H1 (cell line): ENCODE data around the gene ZMIZ1. TPM values are rescaled to one million over a fixed set of nuclear protein-coding genes. Genes with fewer than 3 reads are reported as not detected.

Experiments
- CTCF ChIA-PET: fragments of 300-600 bp; sonication (Branson Sonifier 250); formaldehyde crosslinking; loops from one replicate; lab custom pipeline; 2021; ENCODE audit not compliant: partially characterized antibody; lab: Charles Lee
- POLR2A ChIA-PET: fragments of 300-600 bp; sonication (Branson Sonifier 250); formaldehyde crosslinking; loops from one replicate; lab custom pipeline; 2021; ENCODE audit warnings: inconsistent platforms; ENCODE audit not compliant: partially characterized antibody; lab: Charles Lee
- DNase-seq, 2 experiments: peaks; one replicate each; pipeline versions ENCODE4 v3.0.0 to v3.0.0-alpha.2; 2010 to 2022; ENCODE audit warnings: low spot score in 2 of 2, low read depth in 1 of 2, mixed read lengths in 1 of 2
- FAIRE-seq: peaks from 2 replicates; lab custom pipeline; 2011; peaks lifted over from hg19 to GRCh38; lab: Jason Lieb, UNC
- H2AFZ ChIP-seq: 2 replicates; pipeline ENCODE4 v1.8.1; 2012; ENCODE audit warnings: low read length, inconsistent platforms
- H2AK5ac ChIP-seq: 2 replicates; pipeline ENCODE4 v1.6.1; 2013; ENCODE audit warnings: low read depth, low read length
- H2BK120ac ChIP-seq: replicated peaks from 2 replicates; pipeline ENCODE3; 2013; ENCODE audit warnings: low read depth, low read length, inconsistent platforms
- H2BK12ac ChIP-seq: 2 replicates; pipeline ENCODE4 v1.6.1; 2013; ENCODE audit warnings: low read depth, low read length
- H2BK15ac ChIP-seq: 2 replicates; pipeline ENCODE4 v1.6.1; 2013; ENCODE audit warnings: low read length
- H2BK20ac ChIP-seq: 2 replicates; pipeline ENCODE4 v1.6.1; 2013; ENCODE audit warnings: low read length
- H2BK5ac ChIP-seq: 2 replicates; pipeline ENCODE4 v1.6.1; 2013; ENCODE audit warnings: low read depth, low read length
- H3K14ac ChIP-seq: 2 replicates; pipeline ENCODE4 v1.6.1; 2013; ENCODE audit warnings: inconsistent platforms; ENCODE audit not compliant: insufficient read length
- H3K18ac ChIP-seq: 2 replicates; pipeline ENCODE4 v1.6.1; 2013; ENCODE audit warnings: low read length; ENCODE audit errors: extremely low read depth
- H3K23ac ChIP-seq: 2 replicates; pipeline ENCODE4 v1.6.1; 2013; ENCODE audit warnings: inconsistent platforms; ENCODE audit not compliant: insufficient read length
- H3K23me2 ChIP-seq: 2 replicates; pipeline ENCODE4 v1.6.1; 2013; ENCODE audit warnings: low read depth, low read length
- H3K27ac ChIP-seq: 2 replicates; pipeline ENCODE4 v1.6.1; 2011; ENCODE audit warnings: low read depth, low read length, inconsistent platforms
- H3K27me3 ChIP-seq, 4 experiments: replicated peaks in 1 of 4; 1 replicate in 1 of 4; 2 replicates in 3 of 4; pipeline versions ENCODE4 v1.6.1 to v1.8.1; 2011 to 2013; ENCODE audit warnings: low read length in 3 of 4, mild to moderate bottlenecking in 3 of 4, inconsistent platforms in 2 of 4, mixed read lengths in 2 of 4, moderate library complexity in 1 of 4; ENCODE audit not compliant: control insufficient read depth in 3 of 4, insufficient read depth in 3 of 4; ENCODE audit errors: extremely low read depth in 1 of 4
- H3K36me3 ChIP-seq, 4 experiments: 2 replicates each; pipeline versions ENCODE4 v1.6.1 to v1.8.1; 2011 to 2013; ENCODE audit warnings: mild to moderate bottlenecking in 4 of 4, low read length in 3 of 4, moderate library complexity in 2 of 4, control low read depth in 1 of 4, inconsistent platforms in 1 of 4; ENCODE audit not compliant: insufficient read depth in 4 of 4, control insufficient read depth in 2 of 4
- H3K4ac ChIP-seq: replicated peaks from 2 replicates; pipeline ENCODE3; 2013; ENCODE audit warnings: low read length, low read depth, mixed read lengths, inconsistent platforms; ENCODE audit not compliant: insufficient read length
- H3K4me1 ChIP-seq, 4 experiments: replicated peaks in 1 of 4; 1 replicate in 1 of 4; 2 replicates in 3 of 4; pipeline versions ENCODE4 v1.6.1 to v1.8.1; 2011 to 2013; ENCODE audit warnings: low read length in 3 of 4, inconsistent platforms in 2 of 4, mixed read lengths in 1 of 4; ENCODE audit not compliant: insufficient read depth in 4 of 4, control insufficient read depth in 3 of 4
- H3K4me2 ChIP-seq, 2 experiments: 2 replicates each; pipeline versions ENCODE4 v1.6.1 to v1.8.1; 2011 to 2013; ENCODE audit warnings: low read depth in 2 of 2, low read length in 2 of 2, control low read depth in 1 of 2, inconsistent platforms in 1 of 2, mild to moderate bottlenecking in 1 of 2; ENCODE audit not compliant: insufficient read depth in 1 of 2
- H3K4me3 ChIP-seq, 4 experiments: fragments of 200-600, 300-600 bp in 1 of 4; sonication (generic), shearing (Covaris generic), sonication (Bioruptor Twin) in 1 of 4; 2 replicates each; pipeline versions ENCODE4 v1.5.1 to v1.8.1; 2011 to 2016; ENCODE audit warnings: low read length in 4 of 4, low read depth in 3 of 4, control low read depth in 2 of 4, inconsistent platforms in 2 of 4, mild to moderate bottlenecking in 2 of 4, mixed read lengths in 1 of 4, moderate library complexity in 1 of 4; ENCODE audit not compliant: insufficient read depth in 2 of 4; ENCODE audit errors: extremely low read depth in 1 of 4
- H3K56ac ChIP-seq: replicated peaks from 2 replicates; pipeline ENCODE3; 2013; ENCODE audit warnings: low read depth, mild to moderate bottlenecking, mixed read lengths, low read length, inconsistent platforms; ENCODE audit not compliant: insufficient read length
- H3K79me1 ChIP-seq: 2 replicates; pipeline ENCODE4 v1.6.1; 2013; ENCODE audit warnings: low read depth, low read length, control low read depth
- H3K79me2 ChIP-seq, 2 experiments: 2 replicates each; pipeline versions ENCODE4 v1.6.1 to v1.8.1; 2012 to 2013; ENCODE audit warnings: low read length in 2 of 2, mild to moderate bottlenecking in 2 of 2, inconsistent platforms in 1 of 2; ENCODE audit not compliant: insufficient read depth in 2 of 2, control insufficient read depth in 1 of 2
- H3K9ac ChIP-seq, 4 experiments: replicated peaks in 1 of 4; 1 replicate in 1 of 4; 2 replicates in 3 of 4; pipeline versions ENCODE4 v1.6.1 to v1.8.1; 2011 to 2013; ENCODE audit warnings: low read depth in 3 of 4, low read length in 3 of 4, control low read depth in 2 of 4, mild to moderate bottlenecking in 2 of 4, moderate library complexity in 2 of 4, inconsistent platforms in 1 of 4; ENCODE audit errors: extremely low read depth in 1 of 4
- H3K9me3 ChIP-seq, 2 experiments: 2 replicates each; pipeline versions ENCODE4 v1.6.1 to v1.8.1; 2012 to 2013; ENCODE audit warnings: mild to moderate bottlenecking in 2 of 2, moderate library complexity in 2 of 2, control low read depth in 1 of 2, inconsistent platforms in 1 of 2, low read depth in 1 of 2, low read length in 1 of 2, mixed read lengths in 1 of 2; ENCODE audit not compliant: insufficient read depth in 2 of 2
- H4K20me1 ChIP-seq, 2 experiments: replicated peaks in 1 of 2; 2 replicates each; pipeline versions ENCODE3 to v1.8.1; 2011 to 2013; ENCODE audit warnings: inconsistent platforms in 2 of 2, low read length in 2 of 2, mild to moderate bottlenecking in 1 of 2; ENCODE audit not compliant: insufficient read depth in 2 of 2, control insufficient read depth in 1 of 2
- H4K5ac ChIP-seq: 2 replicates; pipeline ENCODE4 v1.6.1; 2013; ENCODE audit warnings: low read length, low read depth, mixed read lengths, inconsistent platforms; ENCODE audit not compliant: insufficient read length
- H4K8ac ChIP-seq: 2 replicates; pipeline ENCODE4 v1.8.0; 2013; ENCODE audit warnings: mild to moderate bottlenecking, moderate library complexity, low read length, inconsistent platforms; ENCODE audit not compliant: insufficient read depth; ENCODE audit errors: extremely low read depth
- H4K91ac ChIP-seq: replicated peaks from 2 replicates; pipeline ENCODE3; 2013; ENCODE audit warnings: low read length, mixed read lengths, inconsistent platforms; ENCODE audit not compliant: insufficient read length
- ASH2L ChIP-seq: fragments of 200-600, 300-600 bp; sonication (generic); IDR thresholded peaks from one replicate; pipeline ENCODE4 v1.7.1; 2017; ENCODE audit warnings: low read length
- BRCA1 ChIP-seq: IDR thresholded peaks from 2 replicates; pipeline ENCODE4 v1.6.1; 2012; ENCODE audit warnings: low read depth, low read length, improper control_type of control experiment
- CHD1 ChIP-seq: IDR thresholded peaks from 2 replicates; pipeline ENCODE4 v1.6.1; 2012; ENCODE audit warnings: low read depth, low read length, improper control_type of control experiment
- E2F6 ChIP-seq: IDR thresholded peaks from 2 replicates; pipeline ENCODE4 v1.6.1; 2012; ENCODE audit warnings: inconsistent platforms
- JUND ChIP-seq: IDR thresholded peaks from 2 replicates; pipeline ENCODE4 v1.6.1; 2011; ENCODE audit warnings: mild to moderate bottlenecking, improper control_type of control experiment, low read length
- MAX ChIP-seq: IDR thresholded peaks from 2 replicates; pipeline ENCODE4 v1.6.1; 2012; ENCODE audit warnings: inconsistent platforms
- RAD21 ChIP-seq, 2 experiments: IDR thresholded peaks in 1 of 2; conservative IDR thresholded peaks in 1 of 2; 2 replicates each; pipeline ENCODE4 v1.6.1; 2011; ENCODE audit warnings: low read depth in 2 of 2, low read length in 2 of 2, improper control_type of control experiment in 1 of 2, inconsistent platforms in 1 of 2, mild to moderate bottlenecking in 1 of 2, moderate library complexity in 1 of 2
- SIN3A ChIP-seq, 2 experiments: IDR thresholded peaks in 1 of 2; conservative IDR thresholded peaks in 1 of 2; 2 replicates each; pipeline ENCODE4 v1.6.1; 2011 to 2012; ENCODE audit warnings: low read length in 2 of 2, improper control_type of control experiment in 1 of 2, low read depth in 1 of 2, mild to moderate bottlenecking in 1 of 2
- TCF12 ChIP-seq: IDR thresholded peaks from 2 replicates; pipeline ENCODE4 v1.6.1; 2011; ENCODE audit warnings: low read depth, mild to moderate bottlenecking, low read length
- WGBS, 2 experiments: shearing (Covaris generic) in 1 of 2; methylation state at CpG; one replicate each; pipeline versions ENCODE4 v1.1.6 to v1.1.7; 2013 to 2015; ENCODE audit warnings: low lambda C conversion rate in 2 of 2, mixed read lengths in 2 of 2, inconsistent platforms in 1 of 2, low coverage in 1 of 2, missing lambda C conversion rate in 1 of 2; ENCODE audit not compliant: insufficient replicate concordance in 2 of 2, insufficient coverage in 1 of 2, insufficient read length in 1 of 2; ENCODE audit errors: extremely low coverage in 1 of 2, missing lambda C conversion rate in 1 of 2; 5-methylcytosine and 5-hydroxymethylcytosine counted together
- polyA plus RNA-seq, 7 experiments: library from polyadenylated mRNA; depleted of rRNA in 3 of 7; stranded (reverse) in 5 of 7; unstranded in 2 of 7; fragments of >200 nt in 5 of 7; fragments of 200-250 nt in 2 of 7; gene quantifications; 1 replicate in 5 of 7; 2 replicates in 1 of 7; 4 replicates in 1 of 7; pipeline versions ENCODE4 v1.2.1 to v1.2.3, GENCODE V29; 2011 to 2013; ENCODE audit warnings: missing spikeins in 2 of 7, mixed read lengths in 2 of 7
- total RNA-seq: library from RNA; stranded (reverse); fragmentation: NEBNext Ultra II Directional; extraction: Animal tissue kit (Norgen Biotek cat#: 25700); gene quantifications from 2 replicates; pipeline ENCODE4 v1.2.1, GENCODE V29; 2021

The ZMIZ1 gene
- total and polyA plus RNA-seq, 2 of the 8 experiments (the other 6 are each of a cell fraction or from before 2014, with no cell fraction given) = 8.1 to 28.0 TPM

GRCh38 chr10:79131836-79132631 is 63.3 kb downstream of the ZMIZ1 start:
- no peaks in the 10 kb centered on the region for H3K9me3 ChIP-seq
- 81% methylated on average over 13 of the region's 13 CpGs; no CpG with 5 or more reads in 1 of the 2 experiments for WGBS, 2 experiments
- no peak overlapping the region for H4K5ac ChIP-seq
- no peak overlapping the region for H3K4me2 ChIP-seq
- POLR2A ChIA-PET = interaction anchor here (0.7 to 1.3 kb wide), 5 partner anchors 12 to 110 kb away, joined by 3 to 5 read pairs (median 3); no protein-coding TSS in a partner anchor
- peaks cover 19% of the 10 kb centered on the region for H3K79me1 ChIP-seq
- H3K14ac ChIP-seq = no peak overlapping the region
- no peak overlapping the region for H3K56ac ChIP-seq
- peaks cover 0 to 35% of the 10 kb centered on the region in 2 experiments; a peak in 3 of 4 replicates for H3K79me2 ChIP-seq
- H2BK120ac ChIP-seq = no peak overlapping the region
- H3K23me2 ChIP-seq = no peaks in the 10 kb centered on the region
- H3K18ac ChIP-seq = peak overlapping the region; percentile 94
- peak overlapping the region; percentile 45; the same call in 1 of the 2 replicates for H2BK5ac ChIP-seq
- TF ChIP-seq TCF12 = no peak
- no peak for TF ChIP-seq JUND
- no peak for TF ChIP-seq SIN3A (conservative IDR thresholded peaks at IDR 0.05 in 1 of 2, IDR thresholded peaks at IDR 0.05 in 1 of 2; ENCODE audit: low read depth in 1 of 2, low read length in 2 of 2)
- TF ChIP-seq MAX = no peak
- TF ChIP-seq E2F6 = no peak
- no peak for TF ChIP-seq ASH2L
- TF ChIP-seq RAD21 (IDR thresholded peaks at IDR 0.05 in 1 of 2, conservative IDR thresholded peaks at IDR 0.05 in 1 of 2; ENCODE audit: low read depth in 2 of 2, low read length in 2 of 2) = no peak
- TF ChIP-seq BRCA1 = no peak
- TF ChIP-seq CHD1 = no peak
- peaks cover 30 to 67% (median 47%) of the 10 kb centered on the region in 4 experiments for H3K4me1 ChIP-seq
- CTCF ChIA-PET = interaction anchor here (0.6 to 8.0 kb wide), 13 partner anchors 9 to 104 kb away, joined by 3 to 56 read pairs (median 6); no protein-coding TSS in a partner anchor
- H2BK12ac ChIP-seq = peak overlapping the region; percentile 84; the same call in 1 of the 2 replicates
- H3K23ac ChIP-seq = no peak overlapping the region
- peak overlapping the region; percentile 84; the same call in 1 of the 2 replicates for H2AK5ac ChIP-seq
- H3K36me3 ChIP-seq = no peaks in the 10 kb centered on the region
- peak overlapping the region; percentile 61 for H2BK15ac ChIP-seq
- peak overlapping the region; percentile 48 for H4K91ac ChIP-seq
- no peak overlapping the region for H3K4me3 ChIP-seq
- H2BK20ac ChIP-seq = peak overlapping the region; percentile 90; the same call in 1 of the 2 replicates
- no peaks in the 10 kb centered on the region for H3K27me3 ChIP-seq
- FAIRE-seq (no peak), DNase-seq (no peak)
- no peak overlapping the region for H3K4ac ChIP-seq
- H3K27ac ChIP-seq = no peak overlapping the region
- no peak overlapping the region for H3K9ac ChIP-seq
- H2AFZ ChIP-seq = no peak overlapping the region
- no peak overlapping the region for H4K8ac ChIP-seq
- H4K20me1 ChIP-seq = peaks cover 2 to 3% of the 10 kb centered on the region in 2 experiments
